ENCODE data around the gene MANEAL.

The MANEAL gene

GRCh38 chr1:37808369-37809319, 15.0 kb downstream of the MANEAL start:
- Histone ChIP-seq H3K9me3 (no peaks in the 10 kb centered on the region), H3K4me3 (ENCODE audit: low read depth, low read length) (peak overlapping the region; percentile 84), H3K4me1 (no peaks in the 10 kb centered on the region), H3K36me3 (peaks cover 31% of the 10 kb centered on the region), H3K27me3 (no peaks in the 10 kb centered on the region)
- TF ChIP-seq CTCF (IDR thresholded peaks at IDR 0.05; ENCODE audit: low read depth, low read length): no peak
- DNase-seq: peak; percentile 70

GRCh38 chr1:37809942-37810341, 16.3 kb downstream of the MANEAL start:
- H3K4me3 ChIP-seq (ENCODE audit: low read depth, low read length): no peak overlapping the region
- TF ChIP-seq CTCF (IDR thresholded peaks at IDR 0.05; ENCODE audit: low read depth, low read length): no peak
- DNase-seq: no peak
- peaks cover 18% of the 10 kb centered on the region for H3K36me3 ChIP-seq
- H3K4me1 ChIP-seq: no peaks in the 10 kb centered on the region
- H3K27me3 ChIP-seq: no peaks in the 10 kb centered on the region
- no peaks in the 10 kb centered on the region for H3K9me3 ChIP-seq

GRCh38 chr1:37811027-37811655, 17.5 kb downstream of the MANEAL start:
- Histone ChIP-seq H3K36me3 (peaks cover 6% of the 10 kb centered on the region; the same call in 1 of the 2 replicates), H3K27me3 (no peaks in the 10 kb centered on the region), H3K4me3 (ENCODE audit: low read depth, low read length) (no peak overlapping the region), H3K9me3 (no peaks in the 10 kb centered on the region), H3K4me1 (no peaks in the 10 kb centered on the region)
- peak; percentile 79 for TF ChIP-seq CTCF (IDR thresholded peaks at IDR 0.05; ENCODE audit: low read depth, low read length)
- peak; percentile 71 for DNase-seq

- Histone ChIP-seq H3K9me3 (no peaks in the 10 kb centered on the region), H3K4me1 (no peaks in the 10 kb centered on the region), H3K4me3 (ENCODE audit: low read depth, low read length) (no peak overlapping the region), H3K27me3 (no peaks in the 10 kb centered on the region), H3K36me3 (no peaks in the 10 kb centered on the region)
- TF ChIP-seq CTCF (IDR thresholded peaks at IDR 0.05; ENCODE audit: low read depth, low read length): no peak
- DNase-seq: no peak
Measured at GRCh38 chr1:37813529-37814145, 20.0 kb downstream of the MANEAL start.

GRCh38 chr1:37814252-37814651, 20.6 kb downstream of the MANEAL start:
- H3K36me3 ChIP-seq: no peaks in the 10 kb centered on the region
- H3K9me3 ChIP-seq: no peaks in the 10 kb centered on the region
- no peak overlapping the region for H3K4me3 ChIP-seq (ENCODE audit: low read depth, low read length)
- no peak for DNase-seq
- H3K4me1 ChIP-seq: no peaks in the 10 kb centered on the region
- no peak for TF ChIP-seq CTCF (IDR thresholded peaks at IDR 0.05; ENCODE audit: low read depth, low read length)
- no peaks in the 10 kb centered on the region for H3K27me3 ChIP-seq
